GM18951 (cell line): ENCODE measurements around the gene CLHC1.

ENCODE experiments used
- POLR2A ChIP-seq: IDR thresholded peaks from 4 replicates; pipeline ENCODE4 v1.6.1; 2011; ENCODE audit warnings: mild to moderate bottlenecking; ENCODE audit not compliant: insufficient read length, insufficient read depth; ENCODE audit errors: extremely low read depth
- in situ Hi-C: fragments of 300-500 bp; cut with MboI; formaldehyde crosslinking; loops from one replicate; pipeline ENCODE4 v1.12.0; 2022; ENCODE audit warnings: low sequenced_read_pairs, mixed read lengths, inconsistent platforms; ENCODE audit not compliant: unreplicated experiment

CLHC1 gene

GRCh38 chr2:55158111-55158814 is 73.8 kb downstream of the CLHC1 start:
- no peak for TF ChIP-seq POLR2A
- in situ Hi-C loops = no loop called here

- in situ Hi-C loops = no loop called here
- no peak for TF ChIP-seq POLR2A
These were observed 74.6 kb downstream of the CLHC1 start for GRCh38 chr2:55157474-55157884.

DNA sequence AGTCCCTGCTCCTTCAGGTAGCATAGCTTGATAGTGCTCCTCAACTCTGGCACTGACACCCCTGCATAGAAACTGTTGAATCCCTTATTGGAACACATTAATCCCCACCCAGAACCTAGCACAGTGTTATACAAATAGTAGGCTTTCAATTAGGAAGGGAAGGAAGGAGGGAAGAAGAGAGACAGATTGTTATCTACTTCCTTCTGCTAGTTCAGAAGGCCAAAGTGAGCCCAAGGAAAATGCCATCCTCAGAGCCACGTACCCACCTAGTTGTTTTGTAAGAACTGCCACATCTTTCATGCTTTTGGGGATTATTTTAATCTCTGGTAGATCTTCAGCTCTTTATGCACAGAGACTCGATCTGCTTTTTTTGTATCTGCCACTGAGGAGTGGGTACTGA is 75.1 kb downstream of the CLHC1 start:
- no peak for TF ChIP-seq POLR2A
- in situ Hi-C loops = no loop called here

DNA sequence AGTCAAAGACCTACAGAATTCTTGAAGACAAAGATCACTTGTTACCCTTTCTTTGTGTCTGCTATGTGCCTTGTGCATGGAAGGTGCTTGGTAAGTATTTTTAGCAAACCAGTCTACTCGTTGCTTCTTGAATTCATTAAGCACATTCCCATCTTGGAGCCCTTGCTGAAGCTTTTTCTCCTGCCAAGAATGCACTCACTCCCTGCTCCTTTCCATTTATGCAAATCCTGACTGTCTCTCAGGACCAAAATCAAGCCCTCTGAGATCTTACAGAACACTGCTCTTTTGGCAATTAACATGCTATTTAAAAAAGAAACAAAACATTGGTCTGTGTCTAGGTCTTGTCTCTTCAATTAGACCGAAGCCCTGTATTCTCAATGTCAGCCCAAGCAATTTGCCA is 75.8 kb downstream of the CLHC1 start:
- in situ Hi-C loops = no loop called here
- no peak for TF ChIP-seq POLR2A

GRCh38 chr2:55155764-55156281 is 76.3 kb downstream of the CLHC1 start:
- in situ Hi-C loops = no loop called here
- no peak for TF ChIP-seq POLR2A

- in situ Hi-C loops = no loop called here
- TF ChIP-seq POLR2A = no peak
These were observed 76.9 kb downstream of the CLHC1 start for GRCh38 chr2:55155206-55155605.

GRCh38 chr2:55154525-55155030 is 77.5 kb downstream of the CLHC1 start:
- in situ Hi-C loops = no loop called here
- no peak for TF ChIP-seq POLR2A

- TF ChIP-seq POLR2A = no peak
- in situ Hi-C loops = no loop called here
These were observed 78.4 kb downstream of the CLHC1 start for GRCh38 chr2:55153584-55154299.

DNA sequence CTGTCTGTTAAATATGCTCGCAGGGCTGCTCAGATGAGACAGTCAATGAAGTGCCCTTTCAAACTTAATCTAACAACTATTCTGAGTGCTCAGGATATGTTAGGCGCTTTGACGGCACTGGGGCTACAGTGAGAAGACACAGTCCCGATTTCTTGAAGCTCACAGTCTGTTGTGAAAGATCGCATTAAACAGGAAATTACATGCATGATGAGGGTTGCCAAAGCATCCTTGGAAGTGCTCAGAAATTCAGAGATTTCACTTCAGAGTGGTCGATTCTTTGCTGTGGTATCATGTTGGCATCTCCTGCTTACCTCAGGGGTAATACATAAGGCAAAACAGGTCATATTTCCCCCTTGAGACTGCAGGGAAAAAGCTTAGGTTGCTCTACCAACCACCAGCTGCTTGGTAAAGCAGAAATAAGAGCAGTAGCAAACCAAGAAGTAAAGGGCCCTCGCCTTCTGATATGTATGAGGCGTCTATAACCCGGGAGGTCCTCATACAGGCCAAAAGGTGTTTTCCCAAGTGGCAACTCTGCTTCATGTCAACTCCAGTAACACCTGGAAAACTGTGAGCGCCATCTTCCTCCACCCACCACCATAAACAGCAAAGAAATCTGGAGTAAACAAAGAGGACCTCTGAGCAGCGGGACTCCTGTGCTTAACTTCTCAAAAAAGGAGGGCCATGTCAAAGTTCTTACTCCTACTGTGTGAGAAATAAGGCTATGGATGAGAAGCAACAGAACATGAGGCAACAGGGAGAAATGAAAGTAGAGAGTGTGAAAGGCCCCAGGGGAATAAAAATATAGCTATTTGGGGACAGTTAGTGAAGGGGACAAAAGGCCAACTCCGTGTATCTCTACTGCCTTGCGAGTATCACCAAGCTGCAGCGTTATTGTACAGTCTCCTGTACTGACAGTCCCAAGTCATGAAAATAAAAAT is 79.3 kb downstream of the CLHC1 start:
- in situ Hi-C loops = no loop called here
- no peak for TF ChIP-seq POLR2A

DNA sequence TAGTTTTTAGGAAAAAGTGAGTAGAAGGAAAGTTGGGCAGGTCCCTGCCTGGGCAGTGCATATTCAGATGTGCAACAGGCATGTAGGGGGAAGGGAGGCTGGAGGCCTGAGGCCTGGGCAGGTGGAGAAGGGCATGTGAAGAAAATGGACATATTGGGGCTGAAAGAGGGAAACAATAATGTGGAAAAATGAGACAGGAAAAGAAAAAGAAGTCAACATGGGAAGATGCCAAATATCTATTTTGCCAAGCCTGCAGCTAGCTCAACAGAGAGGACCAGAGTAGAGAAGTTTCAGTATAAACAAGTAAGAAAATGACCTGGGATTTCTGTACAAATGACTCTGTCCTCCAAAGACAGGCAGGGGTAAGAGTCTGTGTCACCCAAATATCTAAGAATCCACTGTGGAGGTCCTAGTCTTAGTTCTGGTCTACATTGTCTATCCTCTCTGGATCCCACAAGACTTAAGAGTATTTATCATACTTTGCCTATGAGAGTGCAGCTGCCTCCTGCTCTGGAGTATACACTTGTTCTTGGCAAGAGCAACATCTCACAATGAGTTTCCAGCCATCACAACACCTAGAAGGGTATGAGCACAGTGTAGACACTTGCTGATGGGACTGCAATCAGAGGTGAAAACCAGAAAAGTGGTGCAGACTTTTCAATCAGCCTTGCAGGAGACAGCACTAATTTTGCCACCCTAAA is 80.2 kb downstream of the CLHC1 start:
- in situ Hi-C loops = no loop called here
- no peak for TF ChIP-seq POLR2A

DNA sequence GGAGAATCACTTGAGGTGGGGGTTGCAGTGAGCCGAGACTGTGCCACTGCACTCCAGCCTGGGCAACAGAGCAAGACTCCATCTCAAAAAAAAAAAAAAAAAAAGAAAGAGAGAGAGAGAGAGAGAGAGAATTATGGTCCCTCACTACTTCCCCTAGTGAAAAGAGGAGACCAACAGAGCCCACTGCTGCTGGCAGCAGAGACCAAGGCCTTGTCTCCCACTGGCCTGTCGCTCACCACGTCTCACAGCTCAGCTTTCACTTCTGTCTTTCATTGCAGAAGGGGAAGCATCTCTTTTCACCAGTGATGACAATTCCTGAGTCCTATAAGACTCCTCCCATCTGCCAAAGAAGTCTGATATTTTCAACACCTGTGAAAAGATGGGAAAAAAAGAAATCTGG is 81.3 kb downstream of the CLHC1 start:
- in situ Hi-C loops = no loop called here
- no peak for TF ChIP-seq POLR2A

DNA sequence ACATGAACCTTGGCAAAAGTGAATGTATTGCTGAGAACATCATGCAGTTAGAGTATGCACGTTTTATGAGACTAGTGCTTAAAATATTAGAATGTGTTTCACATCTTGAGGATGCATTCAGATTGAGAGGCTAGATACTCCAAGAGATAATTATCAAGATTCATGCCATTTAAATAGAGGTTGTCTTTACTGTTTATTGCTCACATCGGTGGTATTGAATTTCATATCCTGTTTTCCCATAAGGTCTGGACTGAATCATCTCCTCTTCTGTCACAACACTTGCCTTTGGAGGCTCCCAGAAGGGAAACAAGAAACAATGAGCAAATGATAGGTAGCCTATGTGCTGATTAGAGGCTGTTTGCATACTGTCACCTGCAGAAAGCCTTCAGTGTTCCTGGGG is 83.8 kb downstream of the CLHC1 start:
- no peak for TF ChIP-seq POLR2A

DNA sequence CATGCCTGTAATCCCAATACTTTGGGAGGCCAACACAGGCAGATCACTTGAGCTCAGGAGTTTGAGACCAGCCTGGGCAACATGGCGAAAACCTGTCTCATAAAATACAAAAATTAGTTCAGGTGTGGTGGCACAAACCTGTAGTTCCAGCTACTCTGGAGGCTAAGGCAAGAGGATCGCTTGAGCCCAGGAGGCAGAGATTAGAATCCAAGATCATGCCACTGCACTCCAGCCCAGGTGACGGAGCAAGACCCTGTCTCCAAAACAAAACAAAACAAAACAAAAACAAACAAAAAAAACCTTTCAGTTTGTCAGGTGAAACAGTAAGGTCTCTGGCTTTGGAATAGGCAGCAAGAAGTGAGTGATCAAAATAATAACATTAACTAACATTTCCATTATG is 84.6 kb downstream of the CLHC1 start:
- in situ Hi-C loops = no loop called here
- TF ChIP-seq POLR2A = no peak

More for the DNA sequence above, 83.8 kb downstream of the CLHC1 start:
- in situ Hi-C loops = no loop called here

DNA sequence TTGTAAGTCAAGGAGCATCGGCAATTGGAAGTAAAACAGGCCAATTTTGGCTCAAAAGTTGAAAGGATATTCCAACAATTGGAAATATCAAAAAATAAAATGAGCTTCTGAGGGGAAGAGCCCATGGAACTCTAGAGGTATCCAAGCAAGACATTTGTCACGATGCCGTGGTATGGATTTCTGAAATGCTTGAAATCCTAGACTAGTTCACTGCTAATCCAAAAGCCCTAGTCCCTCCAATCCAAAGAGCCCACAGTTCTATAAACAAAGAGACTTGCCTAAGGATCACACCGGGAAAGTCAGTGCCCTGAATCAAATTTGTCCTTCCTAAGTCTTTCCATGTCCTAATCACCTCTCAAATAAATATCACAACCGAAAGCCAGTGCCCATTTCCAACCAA is 85.1 kb downstream of the CLHC1 start:
- no peak for TF ChIP-seq POLR2A
- in situ Hi-C loops = no loop called here
